NCI-H1436 (cell line): ENCODE data around the gene ZNF618.

Experiments used
- DNase-seq: peaks from one replicate; lab custom pipeline; 2025; lab: John Stamatoyannopoulos, UW

Gene ZNF618

DNA sequence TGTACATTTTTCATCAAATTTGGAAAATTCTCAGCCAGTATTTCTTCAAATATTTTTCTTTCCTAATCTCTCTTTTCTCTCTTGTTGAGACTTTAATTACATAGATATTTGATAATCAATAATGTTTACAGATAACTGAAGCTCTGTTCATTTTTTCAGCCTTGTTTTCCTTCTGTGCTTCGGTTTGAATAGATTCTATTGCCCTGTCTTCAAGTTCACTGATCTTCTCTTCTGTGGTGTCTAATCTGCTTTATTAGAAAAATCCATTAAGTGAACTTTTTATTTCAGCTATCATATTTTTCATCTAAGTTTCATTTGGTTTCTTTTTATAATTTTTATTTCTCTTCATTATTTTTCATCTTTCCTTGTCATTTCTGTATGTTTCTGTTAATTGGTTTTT lies 147.9 kb downstream of the ZNF618 start:
- no peak for DNase-seq

DNA sequence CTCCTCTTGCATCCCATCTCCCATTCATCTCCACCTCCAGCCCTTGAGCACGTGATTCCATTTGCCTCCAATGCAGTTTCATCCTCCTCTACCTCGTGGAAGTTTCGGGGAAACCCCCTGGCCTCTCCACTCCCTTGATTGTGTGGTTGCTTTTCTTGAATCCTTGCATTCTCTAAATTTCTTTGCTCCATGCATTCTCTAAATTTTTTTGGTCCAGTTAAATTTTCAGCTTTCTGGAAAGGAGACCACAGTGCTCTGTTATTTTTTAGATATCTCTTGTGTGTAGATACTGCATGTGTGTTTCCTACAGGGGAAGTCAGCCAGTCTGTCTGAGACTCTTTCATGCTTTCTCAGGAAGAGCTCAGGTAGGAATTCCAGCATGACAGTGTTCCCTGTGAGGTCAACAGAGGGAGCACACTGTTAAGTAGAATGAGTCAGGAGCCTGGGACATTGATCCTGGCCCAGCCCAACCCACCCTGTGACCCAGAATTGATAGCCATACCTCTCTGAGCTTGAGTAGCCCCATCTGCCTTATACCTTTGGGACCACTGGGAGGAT lies 149.2 kb downstream of the ZNF618 start:
- DNase-seq: no peak

GRCh38 chr9:114025760-114026159 lies 149.7 kb downstream of the ZNF618 start:
- DNase-seq: no peak

- no peak for DNase-seq
Observed at GRCh38 chr9:114026335-114026734, 150.2 kb downstream of the ZNF618 start.

DNA sequence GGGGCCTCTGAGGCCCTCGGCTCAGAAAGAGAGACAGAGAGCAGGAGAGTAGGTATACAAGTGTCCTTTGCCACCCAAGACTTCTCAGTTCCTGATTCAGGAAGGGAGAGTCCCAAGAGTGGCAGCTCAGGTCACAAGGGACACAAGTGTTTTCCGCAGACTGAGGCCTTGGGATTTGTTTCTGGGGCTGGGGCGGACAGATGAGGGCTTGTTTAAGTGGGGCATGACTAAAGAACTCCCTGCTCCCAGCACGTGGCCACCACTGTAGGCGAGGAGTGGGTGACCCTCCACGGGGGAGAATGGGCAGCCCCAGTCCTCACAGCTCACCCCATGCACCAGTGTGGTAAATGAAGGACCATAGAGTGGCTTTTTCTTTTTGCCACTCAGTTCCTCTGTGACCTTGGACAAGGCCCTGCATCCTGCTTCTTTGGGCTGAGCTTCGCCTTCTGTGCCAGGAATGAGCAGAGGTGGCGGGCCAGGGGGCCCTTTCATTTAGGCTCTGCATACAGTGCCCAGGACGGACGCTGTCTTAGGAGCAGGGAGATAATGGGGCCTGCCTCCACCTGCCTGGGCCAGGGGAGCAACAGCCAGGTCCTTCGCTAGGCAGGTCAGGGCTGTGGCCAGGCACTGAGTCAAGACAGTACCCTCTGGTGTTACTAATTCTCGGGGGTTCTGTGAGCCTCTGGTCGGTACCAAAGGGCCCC lies 151.2 kb downstream of the ZNF618 start:
- DNase-seq: no peak

GRCh38 chr9:114027863-114028465 lies 151.9 kb downstream of the ZNF618 start:
- no peak for DNase-seq

DNA sequence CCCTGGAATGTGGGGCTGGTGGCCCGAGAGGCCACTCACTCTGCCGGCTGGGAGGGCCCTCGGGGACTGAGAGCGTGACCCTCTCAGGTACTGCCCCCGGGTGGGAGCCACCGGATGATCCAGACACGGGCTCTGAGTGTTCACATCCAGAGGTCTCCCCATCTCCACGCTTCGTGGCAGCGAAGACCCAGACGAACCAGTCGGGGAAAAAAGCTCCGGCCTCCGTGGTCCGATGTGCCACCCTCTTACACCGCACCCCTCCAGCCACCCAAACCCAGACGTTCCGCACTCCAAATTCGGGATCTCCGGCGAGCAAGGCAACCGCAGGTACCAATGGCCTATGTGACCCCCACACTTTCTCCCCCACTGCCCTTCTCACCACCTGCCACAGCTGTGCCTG lies 152.5 kb downstream of the ZNF618 start:
- no peak for DNase-seq

DNA sequence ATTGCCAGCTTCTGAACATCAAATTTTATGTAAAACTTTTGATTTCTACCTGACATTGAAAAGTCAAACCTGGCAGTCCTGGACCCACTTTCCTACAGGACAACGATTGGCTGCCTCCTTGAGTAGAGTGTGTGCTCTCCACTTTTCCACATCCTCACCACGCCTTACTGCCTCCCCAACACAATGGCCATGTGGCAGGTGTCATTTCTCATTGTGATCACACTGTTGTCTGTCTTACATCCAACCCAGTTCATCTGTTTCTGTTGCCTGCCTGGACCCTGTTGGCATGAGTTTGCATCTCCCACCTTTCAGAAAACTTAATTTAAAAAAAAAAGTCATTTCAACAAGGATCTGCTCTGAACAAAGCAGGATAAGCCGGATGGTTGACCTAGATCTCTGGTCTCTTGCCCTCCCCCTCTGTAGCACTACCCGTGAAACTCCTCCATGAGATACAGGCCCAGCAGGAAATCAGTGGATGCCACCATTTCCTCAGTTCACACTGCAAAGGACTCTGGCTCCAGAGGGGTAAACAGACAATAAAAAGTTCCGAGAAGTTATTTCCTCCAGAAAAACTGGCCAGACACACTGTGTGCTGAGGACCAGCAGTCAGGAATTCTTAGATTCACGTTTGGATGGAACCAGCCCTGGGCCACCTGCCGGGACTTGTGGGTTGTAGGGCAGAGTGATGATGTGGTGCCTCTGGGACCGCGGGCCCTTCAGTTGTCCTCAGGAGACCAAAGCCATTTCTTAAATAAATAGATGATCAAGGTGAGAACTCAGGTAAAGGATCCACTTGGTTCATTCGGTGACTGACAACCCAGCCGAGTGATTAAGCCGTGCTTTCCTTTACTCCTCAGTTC lies 153.4 kb downstream of the ZNF618 start:
- no peak for DNase-seq

DNA sequence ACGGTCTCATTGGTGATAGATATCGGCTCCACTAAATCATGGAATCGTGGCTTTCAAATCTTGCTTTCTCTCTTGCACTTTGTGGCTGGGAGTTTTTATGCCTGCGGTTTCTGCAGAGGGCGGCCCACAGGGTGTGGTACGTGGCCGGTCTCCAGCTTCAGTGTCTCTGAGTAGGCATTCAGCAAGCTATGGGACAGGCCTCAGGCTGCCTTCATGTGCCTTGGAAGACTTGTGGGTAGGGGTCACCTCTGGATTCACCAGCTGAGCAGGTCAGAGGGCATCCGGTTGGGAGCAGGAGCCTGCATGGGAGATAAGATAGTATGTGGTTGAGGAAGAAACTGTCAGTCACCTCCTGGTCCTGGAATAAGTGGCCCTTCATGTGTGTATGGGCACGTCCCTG lies 154.3 kb downstream of the ZNF618 start:
- DNase-seq: no peak

GRCh38 chr9:114031037-114031630 lies 155.0 kb downstream of the ZNF618 start:
- no peak for DNase-seq

- DNase-seq: no peak
Observed at GRCh38 chr9:114031948-114032840, 156.1 kb downstream of the ZNF618 start.

- no peak for DNase-seq
Observed at GRCh38 chr9:114033397-114034103, 157.4 kb downstream of the ZNF618 start.

- DNase-seq: no peak
Observed at GRCh38 chr9:114034196-114034595, 158.1 kb downstream of the ZNF618 start.

GRCh38 chr9:114034661-114035062 lies 158.6 kb downstream of the ZNF618 start:
- DNase-seq: no peak

GRCh38 chr9:114035221-114035844 lies 159.2 kb downstream of the ZNF618 start:
- DNase-seq: no peak

DNA sequence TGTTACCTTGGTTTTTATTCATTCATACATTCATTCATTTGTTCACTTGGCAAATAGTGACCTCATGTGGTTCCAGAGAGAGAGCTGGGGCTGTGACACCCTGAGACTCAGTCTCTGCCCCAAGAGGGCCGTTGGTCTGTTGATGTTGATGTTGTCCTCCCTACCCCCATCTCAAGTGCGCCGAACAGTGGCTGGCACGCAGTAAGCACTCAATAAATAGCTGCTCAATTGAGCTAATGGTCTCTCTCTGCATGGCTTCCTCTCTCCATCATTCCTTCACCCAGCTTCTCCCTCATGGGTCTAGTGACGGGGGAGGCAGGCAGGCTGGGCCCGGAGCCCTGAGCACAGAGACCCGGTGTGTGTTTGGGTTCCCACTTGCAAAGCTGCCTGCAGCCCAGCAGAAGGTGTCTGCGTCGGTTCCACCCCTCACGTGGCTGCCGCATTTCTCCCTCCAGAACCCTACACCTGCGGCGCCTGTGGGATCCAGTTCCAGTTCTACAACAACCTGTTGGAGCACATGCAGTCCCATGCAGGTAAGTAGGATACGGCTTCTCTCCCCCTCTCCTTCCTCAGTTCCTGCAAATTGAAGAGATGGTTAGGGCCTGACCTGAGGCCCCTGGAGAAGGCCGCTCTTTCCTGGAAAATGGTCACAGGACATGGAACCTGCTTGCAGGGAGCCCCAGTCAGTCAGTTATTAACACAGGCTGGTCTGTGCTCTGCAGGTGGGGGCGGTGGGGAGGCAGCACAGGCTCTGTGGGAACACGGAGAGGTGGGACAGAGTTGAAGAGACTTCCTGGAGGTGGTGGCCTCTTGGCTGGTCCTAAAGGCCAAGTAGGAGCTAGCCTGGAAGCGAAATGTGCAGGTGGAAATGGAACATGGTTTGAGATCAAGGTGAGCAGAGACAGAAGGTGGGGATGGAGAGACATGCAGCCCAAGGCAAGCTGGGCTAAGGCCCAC lies 160.0 kb downstream of the ZNF618 start:
- DNase-seq: no peak

DNA sequence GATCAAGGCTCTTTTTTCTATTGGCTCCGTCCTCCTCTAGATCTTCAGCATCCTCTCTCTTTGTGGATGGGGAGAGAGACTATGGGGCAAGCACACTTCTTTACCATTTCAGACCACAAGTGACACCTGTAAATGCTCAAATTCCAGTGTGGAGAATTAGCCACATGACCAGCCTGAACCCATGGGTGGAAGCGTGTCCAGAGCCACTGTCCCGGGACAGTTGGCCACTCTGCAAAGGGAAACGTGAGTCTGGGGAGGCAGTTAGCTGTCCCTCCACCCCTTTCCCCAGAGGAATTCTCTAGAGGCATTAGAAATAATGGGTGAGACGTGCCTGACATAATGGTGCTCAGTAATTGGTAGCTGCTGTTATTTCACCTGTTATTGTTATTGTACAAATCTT lies 161.1 kb downstream of the ZNF618 start:
- no peak for DNase-seq

GRCh38 chr9:114037961-114038723 lies 162.0 kb downstream of the ZNF618 start:
- no peak for DNase-seq
